ENCODE measurements around the gene RNF115. TPM values are rescaled to one million over a fixed set of nuclear protein-coding genes. Genes with fewer than 3 reads are reported as not detected.

Gene RNF115
- polyA plus RNA-seq, 1 of the 3 experiments (the other 2 are of a cell fraction), result 4.8 TPM

- TF ChIP-seq USF2 (IDR thresholded peaks at IDR 0.05; ENCODE audit: borderline replicate concordance, low read depth, low read length) (no peak), RCOR1 (IDR thresholded peaks at IDR 0.05; ENCODE audit: low read length) (no peak)
These were observed 87.7 kb downstream of the RNF115 start (continued) for GRCh38 chr1:145736191-145736590.

GRCh38 chr1:145730900-145731299, 93.0 kb downstream of the RNF115 start:
- H4K20me1 ChIP-seq (ENCODE audit: insufficient read depth), result no peaks in the 10 kb centered on the region
- H3K4me2 ChIP-seq, result no peak overlapping the region
- TF ChIP-seq EZH2phosphoT487 (IDR thresholded peaks at IDR 0.05; ENCODE audit: borderline replicate concordance, low read depth) (no peak), RCOR1 (IDR thresholded peaks at IDR 0.05; ENCODE audit: low read length) (no peak), RFX5 (IDR thresholded peaks at IDR 0.05; ENCODE audit: low read length) (no peak), FOSL2 (IDR thresholded peaks at IDR 0.05; ENCODE audit: borderline replicate concordance, low read depth) (no peak), FOXM1 (IDR thresholded peaks at IDR 0.05; ENCODE audit: low read depth) (no peak), MAX (IDR thresholded peaks at IDR 0.05; ENCODE audit: low read depth) (no peak), SMC3 (IDR thresholded peaks at IDR 0.05; ENCODE audit: low read depth, low read length) (no peak), TCF12 (IDR thresholded peaks at IDR 0.05) (no peak), RAD21 (IDR thresholded peaks at IDR 0.05; ENCODE audit: low read length) (no peak), TAF1 (IDR thresholded peaks at IDR 0.05; ENCODE audit: borderline replicate concordance, low read depth, low read length) (no peak), TEAD4 (IDR thresholded peaks at IDR 0.05; ENCODE audit: borderline replicate concordance, insufficient read depth) (no peak), YY1 (IDR thresholded peaks at IDR 0.05; ENCODE audit: low read depth) (no peak), USF2 (IDR thresholded peaks at IDR 0.05; ENCODE audit: borderline replicate concordance, low read depth, low read length) (no peak), JUND (IDR thresholded peaks at IDR 0.05) (no peak), CHD2 (IDR thresholded peaks at IDR 0.05; ENCODE audit: low read length, partially characterized antibody) (no peak), GATA2 (CRISPR knock-in tag; IDR thresholded peaks at IDR 0.05) (no peak), ELF1 (IDR thresholded peaks at IDR 0.05) (no peak)
- no peaks in the 10 kb centered on the region for H3K4me1 ChIP-seq (ENCODE audit: control insufficient read depth in 1 of 2, insufficient read depth in 2 of 2, low read depth in 1 of 2, low read length in 1 of 2)
- DNase-seq, result no peak
- no peak overlapping the region for H2AFZ ChIP-seq (ENCODE audit: low read depth)
- H3K27ac ChIP-seq (ENCODE audit: low read depth in 2 of 2, low read length in 1 of 2), result no peak overlapping the region
- no peak overlapping the region for H3K9ac ChIP-seq
- no peaks in the 10 kb centered on the region for H3K9me3 ChIP-seq
- H3F3A ChIP-seq (replicated peaks; ENCODE audit: insufficient read depth), result peaks cover 4% of the 10 kb centered on the region
- no peaks in the 10 kb centered on the region for H3K27me3 ChIP-seq (ENCODE audit: insufficient read depth)
- no peaks in the 10 kb centered on the region; the same call in 1 of the 2 replicates for H3K9me2 ChIP-seq
- WGBS (ENCODE audit: low lambda C conversion rate), result 88% methylated on average over 3 of the region's 3 CpGs
- ChIA-PET POLR2A (no interaction called here), CTCF (interaction anchor here (6.6 kb wide), 1 partner anchor 10 kb away, joined by 25 read pairs; no protein-coding TSS in a partner anchor)
- peaks cover 3 to 5% of the 10 kb centered on the region in 2 experiments for H3K36me3 ChIP-seq (replicated peaks in 1 of 2; ENCODE audit: control insufficient read depth in 1 of 2, insufficient read depth in 2 of 2, low read length in 1 of 2)
- H3K79me2 ChIP-seq (ENCODE audit: insufficient read depth), result no peaks in the 10 kb centered on the region
- no peak overlapping the region for H3K4me3 ChIP-seq (ENCODE audit: low read depth in 2 of 2, low read length in 1 of 2)
